IPS DF 6.9 (cell line): Measurements from ENCODE around the gene ANKRD44.

Source experiments
- DNase-seq: peaks from one replicate; pipeline ENCODE4 v3.0.0-alpha.2; 2013; ENCODE audit warnings: low read depth, low spot score
- H3K27ac ChIP-seq: one replicate; pipeline ENCODE4 v1.5.1; 2013; ENCODE audit warnings: low read length, control low read depth
- H3K27me3 ChIP-seq: 2 replicates; pipeline ENCODE4 v1.6.1; 2013; ENCODE audit warnings: mild to moderate bottlenecking, low read length; ENCODE audit not compliant: control insufficient read depth, insufficient read depth
- H3K36me3 ChIP-seq: 2 replicates; pipeline ENCODE4 v1.6.1; 2013; ENCODE audit warnings: low read length; ENCODE audit not compliant: control insufficient read depth, insufficient read depth
- H3K4me1 ChIP-seq: 2 replicates; pipeline ENCODE4 v1.6.1; 2013; ENCODE audit warnings: low read length; ENCODE audit not compliant: control insufficient read depth, insufficient read depth
- H3K4me3 ChIP-seq: 2 replicates; pipeline ENCODE4 v1.5.1; 2013; ENCODE audit warnings: mild to moderate bottlenecking, low read length
- H3K9me3 ChIP-seq: 2 replicates; pipeline ENCODE4 v1.6.1; 2013; ENCODE audit warnings: low read length, inconsistent platforms; ENCODE audit not compliant: control insufficient read depth, insufficient read depth
- WGBS: extraction: QIAGEN DNeasy Blood & Tissue Kit; methylation state at CpG from one replicate; pipeline ENCODE4 v1.1.7; 2013; ENCODE audit warnings: mixed read lengths, missing lambda C conversion rate; ENCODE audit not compliant: insufficient read length, insufficient coverage; 5-methylcytosine and 5-hydroxymethylcytosine counted together

ANKRD44 gene

GRCh38 chr2:196985511-196986183, 324.9 kb downstream of the ANKRD44 start:
- Histone ChIP-seq H3K4me3 (no peak overlapping the region), H3K27me3 (no peaks in the 10 kb centered on the region), H3K9me3 (no peaks in the 10 kb centered on the region), H3K27ac (no peak overlapping the region), H3K4me1 (no peaks in the 10 kb centered on the region), H3K36me3 (no peaks in the 10 kb centered on the region)
- no CpG with 5 or more reads among the region's 3 CpGs for WGBS
- DNase-seq: no peak

DNA sequence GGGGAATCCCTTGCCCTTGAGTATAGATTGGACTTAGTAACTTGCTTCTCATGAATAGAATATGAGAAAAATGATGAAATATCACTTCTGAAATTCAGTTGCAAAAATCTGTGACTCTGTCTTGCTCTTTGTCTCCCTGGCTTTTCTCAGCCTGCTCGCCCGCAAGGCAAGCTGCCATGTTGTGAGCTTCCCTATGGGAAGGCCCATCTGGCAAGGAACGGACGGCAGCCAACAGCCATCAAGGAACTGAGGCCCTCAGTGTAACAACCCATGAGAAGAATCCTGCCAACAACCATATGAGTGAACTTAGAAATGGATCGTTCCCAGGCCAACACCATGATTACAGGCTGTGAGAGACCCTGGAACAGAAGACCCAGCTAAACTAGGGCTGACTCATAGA, 325.7 kb downstream of the ANKRD44 start:
- Histone ChIP-seq H3K4me1 (no peaks in the 10 kb centered on the region), H3K27me3 (no peaks in the 10 kb centered on the region), H3K27ac (no peak overlapping the region), H3K36me3 (no peaks in the 10 kb centered on the region), H3K4me3 (no peak overlapping the region), H3K9me3 (no peaks in the 10 kb centered on the region)
- no peak for DNase-seq
- no CpG with 5 or more reads among the region's 5 CpGs for WGBS

DNA sequence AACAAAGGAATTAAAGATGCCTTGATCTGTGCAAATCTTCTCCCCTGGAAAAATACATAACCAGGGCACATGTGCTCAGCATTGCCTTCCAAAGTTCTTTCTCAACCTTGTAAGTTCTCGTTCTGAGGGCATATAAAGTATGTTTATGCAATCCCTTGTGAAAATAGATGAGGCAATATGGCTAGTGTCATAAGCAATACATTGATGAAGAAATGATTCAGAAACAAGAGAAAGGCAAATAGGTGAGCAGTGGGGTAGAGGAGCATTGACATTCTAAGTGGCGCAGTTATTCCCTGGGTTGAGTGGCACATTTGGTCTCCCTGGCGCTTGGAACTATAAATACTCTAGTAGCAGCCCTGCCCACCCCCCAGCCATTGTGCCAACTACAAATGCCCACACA, 326.6 kb downstream of the ANKRD44 start:
- no peaks in the 10 kb centered on the region for H3K4me1 ChIP-seq
- no peaks in the 10 kb centered on the region for H3K36me3 ChIP-seq
- no peak overlapping the region for H3K4me3 ChIP-seq
- WGBS: no CpG with 5 or more reads among the region's 3 CpGs
- no peaks in the 10 kb centered on the region for H3K27me3 ChIP-seq
- no peak overlapping the region for H3K27ac ChIP-seq
- no peak for DNase-seq
- H3K9me3 ChIP-seq: no peaks in the 10 kb centered on the region

DNA sequence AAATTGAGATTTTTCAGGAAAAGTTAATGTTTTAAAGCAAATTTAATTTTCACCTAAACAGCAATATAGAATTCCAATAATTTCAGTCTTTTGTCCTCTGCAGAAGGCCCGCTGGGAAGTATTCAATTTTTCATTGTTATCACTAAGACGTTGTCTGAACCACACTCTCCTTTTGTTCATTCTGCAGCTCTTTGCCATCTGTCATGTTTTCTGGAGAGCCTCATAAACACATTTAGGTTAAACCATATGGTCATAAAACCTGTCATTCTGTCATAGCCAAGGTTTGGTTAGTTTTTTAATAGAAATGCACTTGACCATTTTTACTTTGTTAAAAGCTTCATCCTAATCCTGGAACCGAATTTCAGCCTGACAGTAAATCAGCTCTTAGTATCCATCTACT, 330.1 kb downstream of the ANKRD44 start:
- DNase-seq: no peak
- no peaks in the 10 kb centered on the region for H3K36me3 ChIP-seq
- H3K27me3 ChIP-seq: no peaks in the 10 kb centered on the region
- no peaks in the 10 kb centered on the region for H3K9me3 ChIP-seq
- H3K4me3 ChIP-seq: no peak overlapping the region
- no CpG with 5 or more reads among the region's 3 CpGs for WGBS
- no peak overlapping the region for H3K27ac ChIP-seq
- no peaks in the 10 kb centered on the region for H3K4me1 ChIP-seq

DNA sequence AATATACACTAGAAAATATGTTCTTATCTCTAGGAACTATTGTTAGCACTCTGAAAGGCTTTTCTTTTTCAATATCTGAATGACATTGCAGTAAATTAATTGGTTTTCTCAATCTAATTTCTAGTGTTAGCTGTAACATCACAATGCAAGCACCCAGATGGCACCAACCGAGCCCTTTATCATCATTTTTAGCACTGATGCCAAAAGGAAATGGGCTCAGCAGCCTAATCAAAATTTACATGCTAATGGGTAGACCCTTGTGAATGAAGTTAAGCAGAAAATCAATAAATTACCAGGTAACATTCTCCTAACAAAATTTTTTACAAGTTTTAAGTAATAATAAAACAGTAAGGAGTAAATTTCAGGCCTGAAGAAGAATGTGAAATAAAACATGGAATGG, 330.6 kb downstream of the ANKRD44 start:
- no CpG with 5 or more reads among the region's 1 CpG for WGBS
- Histone ChIP-seq H3K27me3 (no peaks in the 10 kb centered on the region), H3K4me1 (no peaks in the 10 kb centered on the region), H3K36me3 (no peaks in the 10 kb centered on the region), H3K9me3 (no peaks in the 10 kb centered on the region), H3K27ac (no peak overlapping the region), H3K4me3 (no peak overlapping the region)
- DNase-seq: no peak

- Histone ChIP-seq H3K4me1 (no peaks in the 10 kb centered on the region), H3K9me3 (no peaks in the 10 kb centered on the region), H3K27ac (no peak overlapping the region), H3K36me3 (no peaks in the 10 kb centered on the region), H3K4me3 (no peak overlapping the region), H3K27me3 (no peaks in the 10 kb centered on the region)
- DNase-seq: no peak
- no CpG with 5 or more reads among the region's 2 CpGs for WGBS
Measured at GRCh38 chr2:196977507-196977906, 333.1 kb downstream of the ANKRD44 start.

DNA sequence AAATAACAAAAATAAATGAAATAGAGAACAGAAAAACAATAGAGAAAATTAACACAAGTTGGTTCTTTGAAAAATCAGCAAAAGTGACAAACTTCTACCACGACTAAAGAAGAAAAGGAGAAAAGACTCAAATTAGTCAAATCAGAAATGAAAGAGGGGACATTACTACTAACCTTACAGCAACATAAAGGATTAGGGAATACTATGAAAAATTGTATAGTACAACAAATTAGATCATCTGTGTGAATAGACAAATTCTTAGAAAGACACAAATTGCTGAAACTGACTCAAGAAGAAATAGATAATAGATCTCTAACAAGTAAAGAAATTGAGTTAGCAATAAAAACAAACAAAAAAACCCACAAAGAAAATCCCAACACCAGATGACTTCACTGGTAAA, 335.6 kb downstream of the ANKRD44 start:
- Histone ChIP-seq H3K27ac (no peak overlapping the region), H3K36me3 (no peaks in the 10 kb centered on the region), H3K9me3 (no peaks in the 10 kb centered on the region), H3K27me3 (no peaks in the 10 kb centered on the region), H3K4me1 (peaks cover 2% of the 10 kb centered on the region; the same call in 1 of the 2 replicates), H3K4me3 (no peak overlapping the region)
- WGBS: no CpG with 5 or more reads among the region's 1 CpG
- no peak for DNase-seq

- no peaks in the 10 kb centered on the region for H3K36me3 ChIP-seq
- H3K27me3 ChIP-seq: no peaks in the 10 kb centered on the region
- H3K4me1 ChIP-seq: peaks cover 2% of the 10 kb centered on the region; the same call in 1 of the 2 replicates
- no CpG with 5 or more reads among the region's 3 CpGs for WGBS
- no peaks in the 10 kb centered on the region for H3K9me3 ChIP-seq
- no peak overlapping the region for H3K4me3 ChIP-seq
- H3K27ac ChIP-seq: no peak overlapping the region
- no peak for DNase-seq
Measured at GRCh38 chr2:196971574-196972279, 338.9 kb downstream of the ANKRD44 start.

GRCh38 chr2:196970099-196970498, 340.5 kb downstream of the ANKRD44 start:
- no peak for DNase-seq
- peaks cover 3% of the 10 kb centered on the region; the same call in 1 of the 2 replicates for H3K4me1 ChIP-seq
- WGBS: no CpG with 5 or more reads among the region's 4 CpGs
- no peak overlapping the region for H3K4me3 ChIP-seq
- no peaks in the 10 kb centered on the region for H3K27me3 ChIP-seq
- H3K36me3 ChIP-seq: no peaks in the 10 kb centered on the region
- no peak overlapping the region for H3K27ac ChIP-seq
- H3K9me3 ChIP-seq: no peaks in the 10 kb centered on the region

DNA sequence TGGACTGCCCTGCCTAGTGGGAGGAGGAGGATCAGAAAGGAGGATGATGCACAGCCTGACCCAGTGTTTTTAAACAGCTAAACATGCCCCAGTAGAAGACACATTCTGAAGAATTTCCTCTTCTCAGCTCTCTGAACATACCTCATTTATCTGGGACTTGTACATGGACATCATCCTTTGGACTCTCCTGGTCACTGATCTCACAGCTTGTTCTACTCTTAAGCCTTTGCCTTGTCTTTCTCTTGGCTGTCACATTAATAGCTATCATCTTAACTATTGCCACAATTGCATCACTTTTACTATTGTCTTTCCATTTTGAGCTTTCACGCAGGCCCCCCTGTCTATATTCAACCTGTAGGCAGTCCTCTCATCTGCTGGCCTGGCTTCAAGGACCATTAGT, 342.1 kb downstream of the ANKRD44 start:
- Histone ChIP-seq H3K36me3 (no peaks in the 10 kb centered on the region), H3K9me3 (no peaks in the 10 kb centered on the region), H3K27ac (no peak overlapping the region), H3K4me1 (peaks cover 3% of the 10 kb centered on the region; the same call in 1 of the 2 replicates), H3K4me3 (no peak overlapping the region), H3K27me3 (no peaks in the 10 kb centered on the region)
- no peak for DNase-seq
- no CpG with 5 or more reads among the region's 1 CpG for WGBS

GRCh38 chr2:196967775-196968174, 342.8 kb downstream of the ANKRD44 start:
- H3K4me3 ChIP-seq: no peak overlapping the region
- no CpG with 5 or more reads among the region's 3 CpGs for WGBS

More at GRCh38 chr2:196967775-196968174, 342.8 kb downstream of the ANKRD44 start:
- no peaks in the 10 kb centered on the region for H3K27me3 ChIP-seq
- no peak overlapping the region for H3K27ac ChIP-seq
- H3K4me1 ChIP-seq: peaks cover 3% of the 10 kb centered on the region; the same call in 1 of the 2 replicates
- no peak for DNase-seq
- H3K9me3 ChIP-seq: no peaks in the 10 kb centered on the region
- H3K36me3 ChIP-seq: no peaks in the 10 kb centered on the region
